Measurements from ENCODE around the gene IFNG. TPM values are rescaled to one million over a fixed set of nuclear protein-coding genes. Genes with fewer than 3 reads are reported as not detected.

Gene IFNG
- polyA plus RNA-seq, 1 donor (not counting 4 experiments of a cell fraction or from before 2014, with no cell fraction given), result not detected

DNA sequence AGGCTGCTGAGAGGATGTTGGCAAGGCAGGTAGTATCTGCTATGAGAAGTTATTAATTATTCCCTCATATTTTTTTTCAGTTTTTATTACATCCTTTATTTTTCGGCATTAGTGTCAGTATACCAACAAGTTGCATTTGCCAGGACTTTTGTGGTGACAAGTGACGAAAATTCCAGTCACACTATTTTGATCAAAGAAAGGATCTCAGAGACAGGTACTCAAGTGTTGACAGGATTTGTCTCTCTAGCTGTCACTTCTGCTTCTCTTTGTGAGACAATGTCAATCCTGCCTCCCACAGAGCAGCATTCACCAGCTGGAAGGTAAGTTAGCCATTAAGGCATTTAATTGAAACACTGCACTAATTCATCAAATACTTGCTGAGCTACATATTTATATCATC lies 18.0 kb upstream of the IFNG start:
- no peak overlapping the region for H3K4me2 ChIP-seq (ENCODE audit: control insufficient read depth, extremely low read depth, insufficient read depth, low read depth, low read length)
- no peak for TF ChIP-seq EZH2 (IDR thresholded peaks at IDR 0.05; ENCODE audit: low read length)
- TF ChIP-seq, protein P1, sequence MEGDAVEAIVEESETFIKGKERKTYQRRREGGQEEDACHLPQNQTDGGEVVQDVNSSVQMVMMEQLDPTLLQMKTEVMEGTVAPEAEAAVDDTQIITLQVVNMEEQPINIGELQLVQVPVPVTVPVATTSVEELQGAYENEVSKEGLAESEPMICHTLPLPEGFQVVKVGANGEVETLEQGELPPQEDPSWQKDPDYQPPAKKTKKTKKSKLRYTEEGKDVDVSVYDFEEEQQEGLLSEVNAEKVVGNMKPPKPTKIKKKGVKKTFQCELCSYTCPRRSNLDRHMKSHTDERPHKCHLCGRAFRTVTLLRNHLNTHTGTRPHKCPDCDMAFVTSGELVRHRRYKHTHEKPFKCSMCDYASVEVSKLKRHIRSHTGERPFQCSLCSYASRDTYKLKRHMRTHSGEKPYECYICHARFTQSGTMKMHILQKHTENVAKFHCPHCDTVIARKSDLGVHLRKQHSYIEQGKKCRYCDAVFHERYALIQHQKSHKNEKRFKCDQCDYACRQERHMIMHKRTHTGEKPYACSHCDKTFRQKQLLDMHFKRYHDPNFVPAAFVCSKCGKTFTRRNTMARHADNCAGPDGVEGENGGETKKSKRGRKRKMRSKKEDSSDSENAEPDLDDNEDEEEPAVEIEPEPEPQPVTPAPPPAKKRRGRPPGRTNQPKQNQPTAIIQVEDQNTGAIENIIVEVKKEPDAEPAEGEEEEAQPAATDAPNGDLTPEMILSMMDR (optimal IDR thresholded peaks at IDR 0.05 in 1 of 3, IDR thresholded peaks at IDR 0.05 in 1 of 3, conservative IDR thresholded peaks at IDR 0.05 in 1 of 3; ENCODE audit: extremely low read depth in 1 of 3, insufficient read depth in 2 of 3, low read length in 3 of 3), result no peak
- H3K4me3 ChIP-seq (ENCODE audit: control insufficient read depth in 2 of 3, extremely low read depth in 1 of 3, insufficient read depth in 2 of 3, low read depth in 1 of 3, low read length in 3 of 3), result no peak overlapping the region
- no peak overlapping the region for H3K27ac ChIP-seq (ENCODE audit: control insufficient read depth, insufficient read depth, low read length)
- peaks cover 5% of the 10 kb centered on the region for H3K4me1 ChIP-seq (ENCODE audit: control insufficient read depth, extremely low read depth, insufficient read depth, low read length)
- dilution Hi-C loops (cut with MboI; ENCODE audit: extremely low pct_ligation_motif_present, low sequenced_read_pairs), result no loop called here
- no peaks in the 10 kb centered on the region for H3K36me3 ChIP-seq (ENCODE audit: control insufficient read depth in 2 of 2, extremely low read depth in 1 of 2, insufficient read depth in 2 of 2, low read length in 2 of 2)
- H3K9ac ChIP-seq (ENCODE audit: control insufficient read depth, extremely low read depth, insufficient read depth, low read length), result no peak overlapping the region
- no peaks in the 10 kb centered on the region for H3K9me1 ChIP-seq (ENCODE audit: control insufficient read depth, extremely low read depth, insufficient read depth, low read length)
- no peaks in the 10 kb centered on the region for H4K20me1 ChIP-seq (ENCODE audit: control insufficient read depth, extremely low read depth, insufficient read depth, low read length)
- H3K27me3 ChIP-seq (ENCODE audit: control insufficient read depth, extremely low read depth, insufficient read depth, low read length), result no peaks in the 10 kb centered on the region
- no peaks in the 10 kb centered on the region for H3K79me2 ChIP-seq (ENCODE audit: control insufficient read depth, insufficient read depth, low read length)
- DNase-seq (ENCODE audit: low read depth, low spot score), result no peak
- no peak for FAIRE-seq
- no peaks in the 10 kb centered on the region for H3K9me3 ChIP-seq (ENCODE audit: control insufficient read depth, low read depth, low read length)
- no peak overlapping the region for H2AFZ ChIP-seq (ENCODE audit: control insufficient read depth, low read length)

DNA sequence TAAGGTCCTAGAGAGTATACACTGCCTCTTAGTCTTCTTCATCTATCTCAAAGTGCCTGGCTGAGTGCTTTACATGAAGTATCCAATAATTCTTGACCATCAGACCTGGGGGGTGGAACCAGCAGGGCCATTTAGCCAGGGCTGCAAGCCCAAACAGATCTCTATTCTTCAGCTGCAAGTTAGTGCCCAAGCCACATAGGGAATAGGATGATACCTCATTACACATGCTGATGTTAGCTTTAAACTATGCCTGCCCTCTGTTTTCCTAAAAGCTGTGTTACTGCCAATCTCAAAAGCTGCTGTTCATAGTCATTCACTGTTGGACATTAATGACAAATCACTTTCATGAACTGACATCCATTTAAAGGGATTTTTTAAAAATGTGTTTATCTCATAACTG lies 16.7 kb upstream of the IFNG start:
- no peak overlapping the region for H3K4me3 ChIP-seq (ENCODE audit: control insufficient read depth in 2 of 3, extremely low read depth in 1 of 3, insufficient read depth in 2 of 3, low read depth in 1 of 3, low read length in 3 of 3)
- H3K79me2 ChIP-seq (ENCODE audit: control insufficient read depth, insufficient read depth, low read length), result no peaks in the 10 kb centered on the region
- H3K4me2 ChIP-seq (ENCODE audit: control insufficient read depth, extremely low read depth, insufficient read depth, low read depth, low read length), result no peak overlapping the region
- no peak for TF ChIP-seq EZH2 (IDR thresholded peaks at IDR 0.05; ENCODE audit: low read length)
- TF ChIP-seq, protein P1 (optimal IDR thresholded peaks at IDR 0.05 in 1 of 3, IDR thresholded peaks at IDR 0.05 in 1 of 3, conservative IDR thresholded peaks at IDR 0.05 in 1 of 3; ENCODE audit: extremely low read depth in 1 of 3, insufficient read depth in 2 of 3, low read length in 3 of 3), result no peak
- DNase-seq (ENCODE audit: low read depth, low spot score), result no peak
- H3K9me1 ChIP-seq (ENCODE audit: control insufficient read depth, extremely low read depth, insufficient read depth, low read length), result no peaks in the 10 kb centered on the region
- H3K27ac ChIP-seq (ENCODE audit: control insufficient read depth, insufficient read depth, low read length), result no peak overlapping the region
- no peak overlapping the region for H2AFZ ChIP-seq (ENCODE audit: control insufficient read depth, low read length)
- no peaks in the 10 kb centered on the region for H3K36me3 ChIP-seq (ENCODE audit: control insufficient read depth in 2 of 2, extremely low read depth in 1 of 2, insufficient read depth in 2 of 2, low read length in 2 of 2)
- peaks cover 5% of the 10 kb centered on the region for H3K4me1 ChIP-seq (ENCODE audit: control insufficient read depth, extremely low read depth, insufficient read depth, low read length)
- dilution Hi-C loops (cut with MboI; ENCODE audit: extremely low pct_ligation_motif_present, low sequenced_read_pairs), result no loop called here
- H4K20me1 ChIP-seq (ENCODE audit: control insufficient read depth, extremely low read depth, insufficient read depth, low read length), result no peaks in the 10 kb centered on the region
- no peaks in the 10 kb centered on the region for H3K27me3 ChIP-seq (ENCODE audit: control insufficient read depth, extremely low read depth, insufficient read depth, low read length)
- no peaks in the 10 kb centered on the region for H3K9me3 ChIP-seq (ENCODE audit: control insufficient read depth, low read depth, low read length)
- FAIRE-seq, result no peak
- no peak overlapping the region for H3K9ac ChIP-seq (ENCODE audit: control insufficient read depth, extremely low read depth, insufficient read depth, low read length)

Data from keratinocyte (primary cell).